ENCODE data around the gene SSBP3.
"Not testable (repeated sequence)": the region's sequence is repeated elsewhere in the genome, so short reads cannot be mapped to it uniquely, and the experiment has no call there.

Gene SSBP3

GRCh38 chr1:54406339-54407153 lies at the start of gene SSBP3:
Gene SSBP3 (minus strand): TSS chr1:54406394.
- Histone ChIP-seq H3K27me3 (ENCODE audit: insufficient read depth, low read length) (no peaks in the 10 kb centered on the region), H3K36me3 (ENCODE audit: insufficient read depth, low read length) (peaks cover 28% of the 10 kb centered on the region), H3K9me3 (ENCODE audit: low read length) (no peaks in the 10 kb centered on the region), H3K4me3 (ENCODE audit: low read length) (peak within 1 kb of the TSS; percentile 97), H2AFZ (ENCODE audit: low read depth, low read length) (peak within 1 kb of the TSS; percentile 62), H3K4me1 (ENCODE audit: insufficient read depth, low read length) (peaks cover 43% of the 10 kb centered on the region)

GRCh38 chr1:54453509-54453908 lies 47.3 kb upstream of the SSBP3 start:
- Histone ChIP-seq H3K9me3 (ENCODE audit: low read length) (peaks cover 4% of the 10 kb centered on the region), H3K4me1 (ENCODE audit: insufficient read depth, low read length) (no peaks in the 10 kb centered on the region), H3K27me3 (ENCODE audit: insufficient read depth, low read length) (no peaks in the 10 kb centered on the region), H3K4me3 (ENCODE audit: low read length) (no peak overlapping the region), H3K36me3 (ENCODE audit: insufficient read depth, low read length) (no peaks in the 10 kb centered on the region), H2AFZ (ENCODE audit: low read depth, low read length) (no peak overlapping the region)

- no peak overlapping the region for H2AFZ ChIP-seq (ENCODE audit: low read depth, low read length)
- H3K4me1 ChIP-seq (ENCODE audit: insufficient read depth, low read length): no peaks in the 10 kb centered on the region
- peaks cover 4% of the 10 kb centered on the region for H3K9me3 ChIP-seq (ENCODE audit: low read length)
- no peaks in the 10 kb centered on the region for H3K36me3 ChIP-seq (ENCODE audit: insufficient read depth, low read length)
- H3K27me3 ChIP-seq (ENCODE audit: insufficient read depth, low read length): no peaks in the 10 kb centered on the region
- H3K4me3 ChIP-seq (ENCODE audit: low read length): no peak overlapping the region
These were observed 46.8 kb upstream of the SSBP3 start for GRCh38 chr1:54453022-54453421.

GRCh38 chr1:54449431-54449830 lies 43.2 kb upstream of the SSBP3 start:
- not testable (repeated sequence) for H3K9me3 ChIP-seq (ENCODE audit: low read length); H3K4me1 ChIP-seq (ENCODE audit: insufficient read depth, low read length); H3K36me3 ChIP-seq (ENCODE audit: insufficient read depth, low read length); H2AFZ ChIP-seq (ENCODE audit: low read depth, low read length); H3K4me3 ChIP-seq (ENCODE audit: low read length); H3K27me3 ChIP-seq (ENCODE audit: insufficient read depth, low read length)

- H3K9me3 ChIP-seq (ENCODE audit: low read length); H3K27me3 ChIP-seq (ENCODE audit: insufficient read depth, low read length); H2AFZ ChIP-seq (ENCODE audit: low read depth, low read length); H3K4me1 ChIP-seq (ENCODE audit: insufficient read depth, low read length); H3K36me3 ChIP-seq (ENCODE audit: insufficient read depth, low read length); H3K4me3 ChIP-seq (ENCODE audit: low read length): not testable (repeated sequence)
These were observed 42.6 kb upstream of the SSBP3 start for GRCh38 chr1:54448801-54449200.

- H3K36me3 ChIP-seq (ENCODE audit: insufficient read depth, low read length); H2AFZ ChIP-seq (ENCODE audit: low read depth, low read length); H3K27me3 ChIP-seq (ENCODE audit: insufficient read depth, low read length); H3K9me3 ChIP-seq (ENCODE audit: low read length); H3K4me1 ChIP-seq (ENCODE audit: insufficient read depth, low read length); H3K4me3 ChIP-seq (ENCODE audit: low read length): not testable (repeated sequence)
These were observed 40.9 kb upstream of the SSBP3 start for GRCh38 chr1:54447081-54447480.

GRCh38 chr1:54442185-54442584 lies 36.0 kb upstream of the SSBP3 start:
- no peak overlapping the region for H3K4me3 ChIP-seq (ENCODE audit: low read length)
- H3K9me3 ChIP-seq (ENCODE audit: low read length): peaks cover 3% of the 10 kb centered on the region
- no peaks in the 10 kb centered on the region for H3K4me1 ChIP-seq (ENCODE audit: insufficient read depth, low read length)
- no peaks in the 10 kb centered on the region for H3K36me3 ChIP-seq (ENCODE audit: insufficient read depth, low read length)
- no peak overlapping the region for H2AFZ ChIP-seq (ENCODE audit: low read depth, low read length)
- H3K27me3 ChIP-seq (ENCODE audit: insufficient read depth, low read length): no peaks in the 10 kb centered on the region

- Histone ChIP-seq H3K36me3 (ENCODE audit: insufficient read depth, low read length) (no peaks in the 10 kb centered on the region), H2AFZ (ENCODE audit: low read depth, low read length) (no peak overlapping the region), H3K4me1 (ENCODE audit: insufficient read depth, low read length) (no peaks in the 10 kb centered on the region), H3K9me3 (ENCODE audit: low read length) (peaks cover 3% of the 10 kb centered on the region), H3K4me3 (ENCODE audit: low read length) (no peak overlapping the region), H3K27me3 (ENCODE audit: insufficient read depth, low read length) (no peaks in the 10 kb centered on the region)
These were observed 33.5 kb upstream of the SSBP3 start for GRCh38 chr1:54439550-54440223.

GRCh38 chr1:54437783-54438182 lies 31.6 kb upstream of the SSBP3 start:
- H3K27me3 ChIP-seq (ENCODE audit: insufficient read depth, low read length): no peaks in the 10 kb centered on the region
- H3K4me1 ChIP-seq (ENCODE audit: insufficient read depth, low read length): no peaks in the 10 kb centered on the region
- peaks cover 3% of the 10 kb centered on the region for H3K9me3 ChIP-seq (ENCODE audit: low read length)
- no peak overlapping the region for H3K4me3 ChIP-seq (ENCODE audit: low read length)
- no peak overlapping the region for H2AFZ ChIP-seq (ENCODE audit: low read depth, low read length)
- H3K36me3 ChIP-seq (ENCODE audit: insufficient read depth, low read length): no peaks in the 10 kb centered on the region

- Histone ChIP-seq H3K9me3 (ENCODE audit: low read length) (no peaks in the 10 kb centered on the region), H3K27me3 (ENCODE audit: insufficient read depth, low read length) (no peaks in the 10 kb centered on the region)
These were observed 30.6 kb upstream of the SSBP3 start for GRCh38 chr1:54436826-54437225.

GRCh38 chr1:54429838-54430237 lies 23.6 kb upstream of the SSBP3 start:
- Histone ChIP-seq H3K9me3 (ENCODE audit: low read length) (no peaks in the 10 kb centered on the region), H3K4me1 (ENCODE audit: insufficient read depth, low read length) (no peaks in the 10 kb centered on the region), H3K27me3 (ENCODE audit: insufficient read depth, low read length) (no peaks in the 10 kb centered on the region), H2AFZ (ENCODE audit: low read depth, low read length) (no peak overlapping the region), H3K4me3 (ENCODE audit: low read length) (no peak overlapping the region), H3K36me3 (ENCODE audit: insufficient read depth, low read length) (no peaks in the 10 kb centered on the region)

More at GRCh38 chr1:54436826-54437225, 30.6 kb upstream of the SSBP3 start:
- no peaks in the 10 kb centered on the region for H3K36me3 ChIP-seq (ENCODE audit: insufficient read depth, low read length)
- H3K4me1 ChIP-seq (ENCODE audit: insufficient read depth, low read length): no peaks in the 10 kb centered on the region
- no peak overlapping the region for H3K4me3 ChIP-seq (ENCODE audit: low read length)
- H2AFZ ChIP-seq (ENCODE audit: low read depth, low read length): no peak overlapping the region

- H3K4me1 ChIP-seq (ENCODE audit: insufficient read depth, low read length): no peaks in the 10 kb centered on the region
- no peaks in the 10 kb centered on the region for H3K27me3 ChIP-seq (ENCODE audit: insufficient read depth, low read length)
- H3K36me3 ChIP-seq (ENCODE audit: insufficient read depth, low read length): no peaks in the 10 kb centered on the region
- H2AFZ ChIP-seq (ENCODE audit: low read depth, low read length): no peak overlapping the region
- no peak overlapping the region for H3K4me3 ChIP-seq (ENCODE audit: low read length)
- no peaks in the 10 kb centered on the region for H3K9me3 ChIP-seq (ENCODE audit: low read length)
These were observed 22.8 kb upstream of the SSBP3 start for GRCh38 chr1:54428837-54429518.

- Histone ChIP-seq H3K36me3 (ENCODE audit: insufficient read depth, low read length) (no peaks in the 10 kb centered on the region), H3K4me3 (ENCODE audit: low read length) (no peak overlapping the region), H3K27me3 (ENCODE audit: insufficient read depth, low read length) (no peaks in the 10 kb centered on the region), H3K4me1 (ENCODE audit: insufficient read depth, low read length) (no peaks in the 10 kb centered on the region), H2AFZ (ENCODE audit: low read depth, low read length) (no peak overlapping the region), H3K9me3 (ENCODE audit: low read length) (no peaks in the 10 kb centered on the region)
These were observed 19.0 kb upstream of the SSBP3 start for GRCh38 chr1:54425152-54425584.
